Lower lobe of right lung (tissue), 2 donors: ENCODE data around the gene SPSB4. TPM values are rescaled to one million over a fixed set of nuclear protein-coding genes. Genes with fewer than 3 reads are reported as not detected.
A peak's percentile ranks its signal among the peaks of the same experiment; 100 is the strongest.

Experiments used
- ATAC-seq, 2 donors: fragments of 200-7000 bp; cut with Tn5 transposase; one replicate each; pipeline ENCODE4 v1.9.1; 2020 to 2022; ENCODE audit warnings: mild to moderate bottlenecking in 2 of 2, moderate library complexity in 2 of 2
- DNase-seq: peaks from one replicate; pipeline ENCODE4 v3.0.0-alpha.2; 2020
- H3K27ac ChIP-seq: fragments of 200-600 bp; one replicate; pipeline ENCODE4 v1.8.0; 2022
- H3K27me3 ChIP-seq: fragments of 200-600 bp; one replicate; pipeline ENCODE4 v1.8.0; 2022; ENCODE audit warnings: low read depth
- H3K36me3 ChIP-seq: fragments of 200-600 bp; one replicate; pipeline ENCODE4 v1.8.0; 2022; ENCODE audit warnings: mild to moderate bottlenecking
- H3K4me1 ChIP-seq: fragments of 200-600 bp; one replicate; pipeline ENCODE4 v1.8.0; 2022
- H3K4me3 ChIP-seq: fragments of 200-600 bp; one replicate; pipeline ENCODE4 v1.8.0; 2022; ENCODE audit warnings: mild to moderate bottlenecking
- H3K9me3 ChIP-seq: fragments of 200-600 bp; one replicate; pipeline ENCODE4 v1.8.0; 2022
- CTCF ChIP-seq: fragments of 200-600 bp; IDR thresholded peaks from one replicate; pipeline ENCODE4 v1.8.0; 2022; ENCODE audit warnings: antibody characterized with exemption, mild to moderate bottlenecking
- intact Hi-C: fragments of 100-400 bp; cut with DNase I; formaldehyde crosslinking; loops from one replicate; pipeline ENCODE4 v1.11.0; 2022
- total RNA-seq: library from RNA; stranded (reverse); fragmentation: NEBNext Ultra II Directional; extraction: Animal tissue kit (Norgen Biotek cat#: 25700); gene quantifications from one replicate; pipeline ENCODE4 v1.2.1, GENCODE V29; 2021
- donor health status: DM: no; HTN: yes; CAD: no; lungs with severe emphysema.

Gene SPSB4
- total RNA-seq, 1 donor from 2014 or later, result 0.80 TPM

DNA sequence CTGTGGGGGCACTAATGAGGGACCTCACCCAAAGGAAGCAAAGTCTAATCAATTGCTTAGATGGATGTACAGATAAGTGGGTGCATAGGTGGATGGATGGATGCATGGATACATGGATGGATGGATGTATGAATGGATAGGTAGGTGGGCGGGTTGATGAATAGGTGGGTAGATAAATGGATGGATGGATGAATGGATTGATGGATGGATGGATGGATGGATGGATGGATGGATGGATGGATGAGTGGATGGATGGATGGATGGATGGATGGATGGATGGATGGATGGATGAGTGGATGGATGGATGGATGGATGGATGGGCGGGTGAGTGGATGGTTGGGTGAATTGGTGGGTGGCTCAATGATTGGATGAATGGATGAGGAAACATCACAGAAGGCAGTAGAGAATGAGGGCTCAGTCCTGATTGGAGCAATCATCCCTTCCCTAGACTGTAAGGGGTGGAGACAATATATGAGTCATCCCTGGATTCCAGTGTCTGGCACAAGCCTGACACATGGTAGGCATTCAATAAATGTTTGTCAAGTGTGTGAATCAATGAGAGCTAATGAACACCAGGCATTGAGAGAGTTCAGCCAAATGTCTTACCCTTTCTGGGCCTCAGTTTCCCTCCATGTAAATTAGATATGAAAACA lies 140.1 kb downstream of the SPSB4 start:
- intact Hi-C loops, result loop anchor here (10.0 kb wide), 1 partner anchor 186 kb away; no protein-coding TSS in a partner anchor
- no peak for DNase-seq
- H3K4me1 ChIP-seq, result no peaks in the 10 kb centered on the region
- no peak for TF ChIP-seq CTCF
- H3K27ac ChIP-seq, result no peak overlapping the region
- peaks cover 12% of the 10 kb centered on the region for H3K27me3 ChIP-seq
- no peaks in the 10 kb centered on the region for H3K9me3 ChIP-seq
- no peak overlapping the region for H3K4me3 ChIP-seq
- no peaks in the 10 kb centered on the region for H3K36me3 ChIP-seq
- no peak for ATAC-seq

- no peak overlapping the region for H3K27ac ChIP-seq
- H3K36me3 ChIP-seq, result no peaks in the 10 kb centered on the region
- no peaks in the 10 kb centered on the region for H3K9me3 ChIP-seq
- ATAC-seq (peak; percentile 99), DNase-seq (peak; percentile 97)
- no peaks in the 10 kb centered on the region for H3K4me1 ChIP-seq
- intact Hi-C loops, result loop anchor here (10.0 kb wide), 1 partner anchor 188 kb away; no protein-coding TSS in a partner anchor
- H3K27me3 ChIP-seq, result peaks cover 12% of the 10 kb centered on the region
- no peak overlapping the region for H3K4me3 ChIP-seq
- TF ChIP-seq CTCF, result peak; percentile 98
These were observed 141.2 kb downstream of the SPSB4 start for GRCh38 chr3:141192345-141192744.

- no peaks in the 10 kb centered on the region for H3K9me3 ChIP-seq
- H3K27me3 ChIP-seq, result peaks cover 12% of the 10 kb centered on the region
- no peak for TF ChIP-seq CTCF
- intact Hi-C loops, result loop anchor here (10.0 kb wide), 1 partner anchor 188 kb away; no protein-coding TSS in a partner anchor
- no peaks in the 10 kb centered on the region for H3K4me1 ChIP-seq
- no peaks in the 10 kb centered on the region for H3K36me3 ChIP-seq
- no peak for DNase-seq
- no peak overlapping the region for H3K4me3 ChIP-seq
- no peak overlapping the region for H3K27ac ChIP-seq
- ATAC-seq, result peak in 1 of 2 donors; percentile 11
These were observed 142.1 kb downstream of the SPSB4 start for GRCh38 chr3:141193066-141193830.

Other genes with a start within 250 kb of the SPSB4 start
- gene SLC25A36, start 109.5 kb upstream of the SPSB4 start, total RNA-seq, result 91.5 TPM
- 8.9 TPM for gene PXYLP1, start 180.5 kb downstream of the SPSB4 start, total RNA-seq